HPDE6-E6E7 (cell line): ENCODE data around the gene DIAPH1.

Source experiments
- DNase-seq: peaks from one replicate; pipeline ENCODE4 v3.0.0; 2011; ENCODE audit warnings: missing footprints; ENCODE audit errors: extremely low spot score

Gene DIAPH1

GRCh38 chr5:141560725-141561483, 57.9 kb downstream of the DIAPH1 start:
- peak; percentile 83 for DNase-seq

- no peak for DNase-seq
These were observed 58.6 kb downstream of the DIAPH1 start for GRCh38 chr5:141560151-141560550.

GRCh38 chr5:141559461-141559860, 59.3 kb downstream of the DIAPH1 start:
- peak; percentile 25 for DNase-seq

GRCh38 chr5:141558150-141558549, 60.6 kb downstream of the DIAPH1 start:
- no peak for DNase-seq

GRCh38 chr5:141557681-141558136, 61.1 kb downstream of the DIAPH1 start:
- peak; percentile 89 for DNase-seq

- no peak for DNase-seq
These were observed 70.9 kb downstream of the DIAPH1 start for GRCh38 chr5:141547921-141548320.

GRCh38 chr5:141547488-141547887, 71.3 kb downstream of the DIAPH1 start:
- no peak for DNase-seq

- DNase-seq = no peak
These were observed 75.7 kb downstream of the DIAPH1 start for GRCh38 chr5:141543053-141543452.

GRCh38 chr5:141534492-141535213, 84.1 kb downstream of the DIAPH1 start:
- no peak for DNase-seq

GRCh38 chr5:141533897-141534296, 84.9 kb downstream of the DIAPH1 start:
- no peak for DNase-seq

- no peak for DNase-seq
These were observed 86.1 kb downstream of the DIAPH1 start for GRCh38 chr5:141532726-141533125.

- DNase-seq = no peak
These were observed 88.9 kb downstream of the DIAPH1 start for GRCh38 chr5:141529873-141530272.

- DNase-seq = no peak
These were observed 89.8 kb downstream of the DIAPH1 start for GRCh38 chr5:141529002-141529401.

- no peak for DNase-seq
These were observed 90.4 kb downstream of the DIAPH1 start for GRCh38 chr5:141528291-141528984.

GRCh38 chr5:141527426-141527825, 91.4 kb downstream of the DIAPH1 start:
- no peak for DNase-seq

- DNase-seq = no peak
These were observed 93.1 kb downstream of the DIAPH1 start for GRCh38 chr5:141525653-141526052.

- DNase-seq = peak; percentile 91
These were observed 93.9 kb downstream of the DIAPH1 start for GRCh38 chr5:141524604-141525597.

- no peak for DNase-seq
These were observed 94.8 kb downstream of the DIAPH1 start for GRCh38 chr5:141523991-141524390.

- DNase-seq = no peak
These were observed 96.5 kb downstream of the DIAPH1 start for GRCh38 chr5:141522301-141522700.

GRCh38 chr5:141521244-141521781, 97.5 kb downstream of the DIAPH1 start:
- DNase-seq = peak; percentile 88
